K562 (cell line): ENCODE measurements around the gene GPR27.

Source experiments
- FOXM1 ChIP-seq, 2 experiments: fragments of 450-650 bp in 1 of 2; sonication (generic) in 1 of 2; formaldehyde crosslinking in 1 of 2; IDR thresholded peaks; 2 replicates each; pipeline versions ENCODE4 v1.6.1 to v1.9.0; 2017 to 2022; ENCODE audit warnings: low read depth in 2 of 2, mild to moderate bottlenecking in 2 of 2, missing genetic modification reagents in 1 of 2, moderate library complexity in 1 of 2
- GABPA ChIP-seq: fragments of 200-800 bp; sonication (Bioruptor generic); conservative IDR thresholded peaks from 2 replicates; pipeline ENCODE4 v1.6.1; 2016; ENCODE audit warnings: low read depth, missing genetic modification characterization, missing compliant biosample characterization
- HDAC2 ChIP-seq: fragments of 450-650 bp; IDR thresholded peaks from 2 replicates; pipeline ENCODE4 v1.6.1; 2016; ENCODE audit warnings: mild to moderate bottlenecking
- ZFP30 ChIP-seq: fragments of 250-450 bp; sonication (Bioruptor Pico); IDR thresholded peaks from 2 replicates; pipeline ENCODE4 v1.8.0; 2022; ENCODE audit warnings: moderate library complexity, mild to moderate bottlenecking, inconsistent platforms, borderline replicate concordance
- TF ChIP-seq, protein P1 (sequence below), 3 experiments: IDR thresholded peaks in 2 of 3; conservative IDR thresholded peaks in 1 of 3; 2 replicates each; pipeline ENCODE4 v1.5.1; 2011 to 2012; ENCODE audit warnings: low read length in 3 of 3, mild to moderate bottlenecking in 3 of 3, control low read depth in 2 of 3, improper control_type of control experiment in 1 of 3, inconsistent platforms in 1 of 3, low read depth in 1 of 3, mixed read lengths in 1 of 3, moderate library complexity in 1 of 3; ENCODE audit not compliant: insufficient read depth in 2 of 3

- TF ChIP-seq FOXM1 (IDR thresholded peaks at IDR 0.05; ENCODE audit: low read depth) (no peak), FOXM1 (CRISPR knock-in tag; IDR thresholded peaks at IDR 0.05; ENCODE audit: low read depth) (no peak), GABPA (no peak), HDAC2 (no peak), ZFP30 (no peak)
- TF ChIP-seq, protein P1, sequence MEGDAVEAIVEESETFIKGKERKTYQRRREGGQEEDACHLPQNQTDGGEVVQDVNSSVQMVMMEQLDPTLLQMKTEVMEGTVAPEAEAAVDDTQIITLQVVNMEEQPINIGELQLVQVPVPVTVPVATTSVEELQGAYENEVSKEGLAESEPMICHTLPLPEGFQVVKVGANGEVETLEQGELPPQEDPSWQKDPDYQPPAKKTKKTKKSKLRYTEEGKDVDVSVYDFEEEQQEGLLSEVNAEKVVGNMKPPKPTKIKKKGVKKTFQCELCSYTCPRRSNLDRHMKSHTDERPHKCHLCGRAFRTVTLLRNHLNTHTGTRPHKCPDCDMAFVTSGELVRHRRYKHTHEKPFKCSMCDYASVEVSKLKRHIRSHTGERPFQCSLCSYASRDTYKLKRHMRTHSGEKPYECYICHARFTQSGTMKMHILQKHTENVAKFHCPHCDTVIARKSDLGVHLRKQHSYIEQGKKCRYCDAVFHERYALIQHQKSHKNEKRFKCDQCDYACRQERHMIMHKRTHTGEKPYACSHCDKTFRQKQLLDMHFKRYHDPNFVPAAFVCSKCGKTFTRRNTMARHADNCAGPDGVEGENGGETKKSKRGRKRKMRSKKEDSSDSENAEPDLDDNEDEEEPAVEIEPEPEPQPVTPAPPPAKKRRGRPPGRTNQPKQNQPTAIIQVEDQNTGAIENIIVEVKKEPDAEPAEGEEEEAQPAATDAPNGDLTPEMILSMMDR (IDR thresholded peaks at IDR 0.05 in 2 of 3, conservative IDR thresholded peaks at IDR 0.05 in 1 of 3; ENCODE audit: insufficient read depth in 2 of 3, low read depth in 1 of 3, low read length in 3 of 3) = no peak
Measured at GRCh38 chr3:71751602-71752001, 2.1 kb upstream of the GPR27 start.
